Neural cell (in vitro differentiated cells): ENCODE results near the gene DGKI.

Experiments used
- CTCF ChIP-seq: fragments of 450-650 bp; IDR thresholded peaks from 2 replicates; pipeline ENCODE4 v1.5.1; 2014; ENCODE audit warnings: antibody characterized with exemption, mild to moderate bottlenecking, moderate library complexity; ENCODE audit not compliant: poor library complexity, severe bottlenecking
- EZH2 ChIP-seq: fragments of 200-600, 300-800 bp; shearing (Covaris generic), sonication (generic); IDR thresholded peaks from 2 replicates; pipeline ENCODE4 v1.6.1; 2014; ENCODE audit warnings: antibody characterized with exemption, low read length, borderline replicate concordance, mild to moderate bottlenecking; ENCODE audit not compliant: insufficient read depth, poor library complexity, severe bottlenecking
- POLR2AphosphoS5 ChIP-seq: IDR thresholded peaks from 2 replicates; pipeline ENCODE4 v1.6.1; 2012
- REST ChIP-seq: IDR thresholded peaks from 2 replicates; pipeline ENCODE4 v1.6.1; 2012; ENCODE audit warnings: borderline replicate concordance

- no peak for TF ChIP-seq POLR2AphosphoS5
- TF ChIP-seq CTCF, result no peak
- no peak for TF ChIP-seq EZH2
- TF ChIP-seq REST, result no peak
These were observed 235.2 kb downstream of the DGKI start for GRCh38 chr7:137611606-137612005.
